GM12872 (cell line): Measurements from ENCODE around the gene GLDC.

Experiments
- CTCF ChIP-seq: IDR thresholded peaks from 3 replicates; pipeline ENCODE4 v1.5.1; 2011; ENCODE audit warnings: low read depth, mild to moderate bottlenecking, low read length, moderate library complexity; ENCODE audit not compliant: insufficient read depth

The GLDC gene

DNA sequence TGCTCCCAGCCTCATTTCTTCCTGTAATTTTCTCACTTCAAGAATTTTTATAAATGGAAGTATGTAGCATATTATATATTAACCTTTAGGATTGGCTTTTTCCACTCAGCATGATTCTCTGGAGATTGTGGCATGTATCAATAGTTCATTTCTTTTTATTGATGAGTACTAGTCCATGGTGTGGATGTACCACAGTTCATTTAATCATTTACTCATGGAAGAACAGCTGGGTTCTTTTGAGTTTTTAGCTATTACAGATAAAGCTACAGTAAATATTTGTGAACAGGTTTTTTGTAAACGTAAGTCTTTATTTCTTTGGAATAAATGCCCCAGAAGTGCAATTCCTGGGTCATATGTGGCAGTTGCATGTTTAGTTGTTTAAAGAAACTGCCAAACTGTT is 156.4 kb downstream of the GLDC start:
- TF ChIP-seq CTCF, result no peak

DNA sequence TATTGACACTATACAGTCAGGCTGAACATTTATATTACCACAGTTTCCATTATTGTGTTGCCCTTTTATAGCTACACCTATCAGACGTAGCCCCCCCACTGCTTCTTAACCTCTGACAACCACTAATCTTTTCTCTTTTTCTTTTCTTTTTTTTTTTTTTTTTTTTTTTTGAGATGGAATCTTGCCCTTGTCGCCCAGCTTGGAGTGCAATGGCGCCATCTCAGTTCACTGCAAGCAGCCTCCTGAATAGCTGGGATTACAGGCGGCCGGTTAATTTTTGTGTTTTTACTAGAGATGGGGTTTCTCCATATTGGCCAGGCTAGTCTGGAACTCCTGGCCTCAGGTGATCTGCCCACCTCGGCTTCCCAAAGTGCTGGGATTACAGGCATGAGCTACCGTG is 157.1 kb downstream of the GLDC start:
- TF ChIP-seq CTCF, result no peak

DNA sequence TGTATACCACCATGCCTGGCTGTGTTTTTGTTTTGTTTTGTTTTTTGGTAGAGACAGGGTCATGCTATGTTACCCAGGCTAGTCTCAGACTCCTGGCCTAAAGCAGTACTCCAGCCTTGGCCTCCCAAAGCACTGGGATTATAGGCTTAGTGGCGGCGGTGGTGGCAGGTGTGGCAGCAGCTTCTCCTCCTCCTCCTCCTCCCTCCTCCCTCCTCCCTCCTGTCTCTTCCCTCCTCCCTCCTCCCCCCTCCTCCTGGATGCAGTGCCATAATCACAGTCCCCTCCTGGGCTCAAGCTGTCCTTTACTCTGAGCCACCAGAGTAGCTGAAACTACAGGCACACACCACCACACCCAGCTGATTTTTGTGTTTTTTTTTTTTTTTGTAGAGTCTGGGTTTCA is 161.3 kb downstream of the GLDC start:
- no peak for TF ChIP-seq CTCF
